GM12891 (cell line): ENCODE data around the gene DAB2IP.

Source experiments
- PAX5 ChIP-seq: IDR thresholded peaks from 2 replicates; pipeline ENCODE4 v1.6.1; 2011; ENCODE audit warnings: low read length, moderate library complexity, mild to moderate bottlenecking; ENCODE audit not compliant: insufficient read depth, severe bottlenecking
- POLR2A ChIP-seq: IDR thresholded peaks from 2 replicates; pipeline ENCODE4 v1.6.1; 2011; ENCODE audit warnings: low read depth, low read length, control low read depth
- POLR2AphosphoS5 ChIP-seq: IDR thresholded peaks from 2 replicates; pipeline ENCODE4 v1.6.1; 2011; ENCODE audit warnings: low read depth, low read length, control low read depth
- SPI1 ChIP-seq: IDR thresholded peaks from 2 replicates; pipeline ENCODE4 v1.6.1; 2011; ENCODE audit warnings: low read depth, low read length, control low read depth
- TAF1 ChIP-seq: IDR thresholded peaks from 2 replicates; pipeline ENCODE4 v1.6.1; 2011; ENCODE audit warnings: low read depth, low read length, control low read depth

- TF ChIP-seq POLR2A = no peak
- TF ChIP-seq TAF1 = no peak
- TF ChIP-seq POLR2AphosphoS5 = no peak
- TF ChIP-seq SPI1 = no peak
- no peak for TF ChIP-seq PAX5
Measured at GRCh38 chr9:121666294-121666693, 14.9 kb downstream of the DAB2IP start.
